HUES6 (cell line): Measurements from ENCODE around the gene SRSF11.

Experiments
- H3K27ac ChIP-seq: 2 replicates; pipeline ENCODE4 v1.7.0; 2013; ENCODE audit warnings: low read depth, mild to moderate bottlenecking, low read length, inconsistent platforms
- H3K27me3 ChIP-seq: 2 replicates; pipeline ENCODE4 v1.6.1; 2013; ENCODE audit warnings: low read length; ENCODE audit not compliant: control insufficient read depth, insufficient read depth
- H3K36me3 ChIP-seq: 2 replicates; pipeline ENCODE4 v1.6.1; 2013; ENCODE audit warnings: low read length; ENCODE audit not compliant: control insufficient read depth, insufficient read depth
- H3K4me1 ChIP-seq: 2 replicates; pipeline ENCODE4 v1.6.1; 2013; ENCODE audit warnings: low read length; ENCODE audit not compliant: control insufficient read depth, insufficient read depth
- H3K4me3 ChIP-seq: 2 replicates; pipeline ENCODE4 v1.5.1; 2013; ENCODE audit warnings: low read depth, low read length
- H3K9ac ChIP-seq: one replicate; pipeline ENCODE4 v1.6.1; 2013; ENCODE audit warnings: mild to moderate bottlenecking, low read length
- H3K9me3 ChIP-seq: 2 replicates; pipeline ENCODE4 v1.6.1; 2013; ENCODE audit warnings: low read depth, low read length; ENCODE audit not compliant: control insufficient read depth, insufficient read depth

The SRSF11 gene

GRCh38 chr1:70299472-70299871, 78.3 kb downstream of the SRSF11 start:
- peaks cover 59% of the 10 kb centered on the region for H3K36me3 ChIP-seq
- H3K27me3 ChIP-seq = no peaks in the 10 kb centered on the region
- H3K4me1 ChIP-seq = no peaks in the 10 kb centered on the region
- no peak overlapping the region for H3K27ac ChIP-seq
- H3K4me3 ChIP-seq = no peak overlapping the region
- H3K9me3 ChIP-seq = no peaks in the 10 kb centered on the region
- no peak overlapping the region for H3K9ac ChIP-seq
